ENCODE data around the gene RPS18. TPM values are rescaled to one million over a fixed set of nuclear protein-coding genes. Genes with fewer than 3 reads are reported as not detected.
A peak's percentile ranks its signal among the peaks of the same experiment; 100 is the strongest.

The RPS18 gene
- total and polyA plus RNA-seq, 9 of the 15 experiments (the other 6 are each of a cell fraction or from before 2014, with no cell fraction given): 5,023 to 17,516 (median 8,131) TPM

GRCh38 chr6:33288921-33289783 lies 17.3 kb downstream of the RPS18 start, which contains the start of the genes PFDN6 and WDR46 (continued):
- TF ChIP-seq ZNF699 (CRISPR knock-in tag; IDR thresholded peaks at IDR 0.05; ENCODE audit: insufficient replicate concordance) (no peak), ZNF766 (CRISPR knock-in tag; conservative IDR thresholded peaks at IDR 0.05) (peak; percentile 90; the same call in 1 of the 2 replicates), ZFP91 (CRISPR knock-in tag; IDR thresholded peaks at IDR 0.05) (no peak), POLR2AphosphoS5 (IDR thresholded peaks at IDR 0.05; ENCODE audit: control insufficient read depth, insufficient read depth, low read depth, low read length) (peak; percentile 77), CREB3L1 (IDR thresholded peaks at IDR 0.05; ENCODE audit: borderline replicate concordance, low read depth) (peak; percentile 96), ZBTB8A (IDR thresholded peaks at IDR 0.05; ENCODE audit: partially characterized antibody) (no peak), SNAPC5 (CRISPR knock-in tag; IDR thresholded peaks at IDR 0.05) (no peak), ETV1 (tag; conservative IDR thresholded peaks at IDR 0.05; ENCODE audit: low read depth) (peak; percentile 89), ZNF324 (CRISPR knock-in tag; IDR thresholded peaks at IDR 0.05) (no peak), EHMT2 (IDR thresholded peaks at IDR 0.05) (no peak), SAFB2 (IDR thresholded peaks at IDR 0.05; ENCODE audit: borderline replicate concordance, low read depth, low read length, severe bottlenecking) (no peak), DPF2 (IDR thresholded peaks at IDR 0.05) (0 out of 2 replicates have a peak, but pooled peaks have one; percentile 44), ZBTB9 (CRISPR knock-in tag; IDR thresholded peaks at IDR 0.05) (no peak), CHD2 (IDR thresholded peaks at IDR 0.05; ENCODE audit: low read depth, low read length) (peak; percentile 88), RCOR1 (IDR thresholded peaks at IDR 0.05; ENCODE audit: borderline replicate concordance in 1 of 2, low read depth in 2 of 2, low read length in 2 of 2) (no peak), ZNF280B (CRISPR knock-in tag; IDR thresholded peaks at IDR 0.05) (no peak), ASH1L (IDR thresholded peaks at IDR 0.05; ENCODE audit: borderline replicate concordance, low read depth, partially characterized antibody) (peak; percentile 90), STAT5B (CRISPR knock-in tag; IDR thresholded peaks at IDR 0.05) (no peak), ZNF124 (CRISPR knock-in tag; IDR thresholded peaks at IDR 0.05) (no peak), NR2F6 (CRISPR knock-in tag; IDR thresholded peaks at IDR 0.05) (no peak), ZNF445 (CRISPR knock-in tag; IDR thresholded peaks at IDR 0.05; ENCODE audit: low read depth) (0 out of 2 replicates have a peak, but pooled peaks have one; percentile 25), NCOA4 (IDR thresholded peaks at IDR 0.05; ENCODE audit: partially characterized antibody) (no peak)

Data from K562 (cell line).